Measurements from ENCODE around the gene GRID1. TPM values are rescaled to one million over a fixed set of nuclear protein-coding genes. Genes with fewer than 3 reads are reported as not detected.

GRID1 gene
- total RNA-seq, 3 donors from 2014 or later = 2.3 to 8.5 (median 5.9) TPM

GRCh38 chr10:86218842-86219241, 147.8 kb downstream of the GRID1 start:
- Histone ChIP-seq H3K9me3 (no peaks in the 10 kb centered on the region), H3K36me3 (no peaks in the 10 kb centered on the region), H3K4me3 (no peak overlapping the region), H3K27ac (no peak overlapping the region), H3K27me3 (no peaks in the 10 kb centered on the region), H3K4me1 (no peaks in the 10 kb centered on the region)
- TF ChIP-seq, protein P1, sequence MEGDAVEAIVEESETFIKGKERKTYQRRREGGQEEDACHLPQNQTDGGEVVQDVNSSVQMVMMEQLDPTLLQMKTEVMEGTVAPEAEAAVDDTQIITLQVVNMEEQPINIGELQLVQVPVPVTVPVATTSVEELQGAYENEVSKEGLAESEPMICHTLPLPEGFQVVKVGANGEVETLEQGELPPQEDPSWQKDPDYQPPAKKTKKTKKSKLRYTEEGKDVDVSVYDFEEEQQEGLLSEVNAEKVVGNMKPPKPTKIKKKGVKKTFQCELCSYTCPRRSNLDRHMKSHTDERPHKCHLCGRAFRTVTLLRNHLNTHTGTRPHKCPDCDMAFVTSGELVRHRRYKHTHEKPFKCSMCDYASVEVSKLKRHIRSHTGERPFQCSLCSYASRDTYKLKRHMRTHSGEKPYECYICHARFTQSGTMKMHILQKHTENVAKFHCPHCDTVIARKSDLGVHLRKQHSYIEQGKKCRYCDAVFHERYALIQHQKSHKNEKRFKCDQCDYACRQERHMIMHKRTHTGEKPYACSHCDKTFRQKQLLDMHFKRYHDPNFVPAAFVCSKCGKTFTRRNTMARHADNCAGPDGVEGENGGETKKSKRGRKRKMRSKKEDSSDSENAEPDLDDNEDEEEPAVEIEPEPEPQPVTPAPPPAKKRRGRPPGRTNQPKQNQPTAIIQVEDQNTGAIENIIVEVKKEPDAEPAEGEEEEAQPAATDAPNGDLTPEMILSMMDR (IDR thresholded peaks at IDR 0.05) = no peak
- TF ChIP-seq POLR2AphosphoS5 (IDR thresholded peaks at IDR 0.05) = no peak
- TF ChIP-seq POLR2A (IDR thresholded peaks at IDR 0.05) = no peak
- DNase-seq (ENCODE audit: low spot score in 2 of 2) = no peak
- intact Hi-C loops (cut with DNase I; ENCODE audit: low total_unique reads) = no loop called here

DNA sequence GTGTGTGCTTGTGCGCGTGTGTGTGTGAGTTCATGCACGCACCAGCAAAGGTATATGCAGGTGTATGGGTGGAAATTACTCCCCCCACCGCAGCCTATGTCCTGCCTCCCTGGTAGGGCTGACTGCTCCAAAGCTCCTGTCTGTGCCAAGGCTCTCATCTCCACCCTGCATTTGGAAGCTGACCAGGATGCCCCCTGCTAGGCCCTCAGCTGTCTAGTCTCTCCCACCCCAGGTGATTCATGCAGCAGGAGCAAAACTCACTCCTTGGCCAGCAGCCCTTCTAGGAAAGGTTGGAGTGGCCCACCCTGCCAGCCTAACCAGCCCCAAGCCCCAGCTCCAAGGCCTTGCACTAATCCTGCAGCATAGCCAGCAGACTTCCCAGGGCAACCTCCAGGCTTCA, 148.4 kb downstream of the GRID1 start:
- Histone ChIP-seq H3K9me3 (no peaks in the 10 kb centered on the region), H3K4me1 (no peaks in the 10 kb centered on the region), H3K27me3 (no peaks in the 10 kb centered on the region), H3K27ac (no peak overlapping the region), H3K36me3 (no peaks in the 10 kb centered on the region), H3K4me3 (no peak overlapping the region)
- DNase-seq (ENCODE audit: low spot score in 2 of 2) = no peak
- TF ChIP-seq, protein P1 (IDR thresholded peaks at IDR 0.05) = no peak
- TF ChIP-seq POLR2A (IDR thresholded peaks at IDR 0.05) = no peak
- intact Hi-C loops (cut with DNase I; ENCODE audit: low total_unique reads) = no loop called here

DNA sequence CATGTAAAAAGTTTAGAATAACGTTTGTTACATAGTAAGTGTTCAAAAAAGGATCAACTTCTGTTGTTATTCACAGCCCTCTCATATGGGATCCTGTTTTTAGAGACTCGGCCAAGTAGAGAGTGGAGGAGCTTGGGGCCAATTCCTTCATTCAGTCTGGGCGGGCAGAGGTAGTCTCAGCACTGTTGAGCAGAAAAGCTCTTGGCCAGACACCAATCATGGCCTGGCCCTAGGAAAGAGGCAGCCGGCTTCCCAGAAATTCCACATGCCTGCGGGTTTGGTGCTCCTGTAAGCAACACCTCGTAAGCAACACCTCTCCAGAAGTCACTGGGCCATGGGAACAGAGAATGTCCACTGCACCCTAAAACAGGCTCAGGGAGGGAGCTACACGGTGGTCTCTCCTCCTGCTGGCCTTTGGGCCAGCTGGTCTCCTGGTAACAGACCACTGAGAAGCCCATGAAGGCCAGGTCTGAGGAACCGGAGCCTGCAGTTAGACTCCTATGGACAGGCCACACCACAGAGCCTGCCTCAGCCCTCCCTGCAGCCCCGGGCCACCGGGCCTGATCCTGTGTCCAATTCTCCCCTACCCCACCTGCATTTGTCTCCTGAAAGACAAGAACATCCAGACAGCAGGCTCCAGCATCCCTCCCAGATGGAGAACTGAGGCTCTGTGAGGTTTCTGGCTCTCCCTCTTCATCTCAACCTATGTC, 149.1 kb downstream of the GRID1 start:
- no peak overlapping the region for H3K27ac ChIP-seq
- H3K4me1 ChIP-seq = no peaks in the 10 kb centered on the region
- no peak for TF ChIP-seq POLR2A (IDR thresholded peaks at IDR 0.05)
- TF ChIP-seq, protein P1 (IDR thresholded peaks at IDR 0.05) = no peak
- TF ChIP-seq POLR2AphosphoS5 (IDR thresholded peaks at IDR 0.05) = no peak
- H3K9me3 ChIP-seq = no peaks in the 10 kb centered on the region
- intact Hi-C loops (cut with DNase I; ENCODE audit: low total_unique reads) = no loop called here
- H3K36me3 ChIP-seq = no peaks in the 10 kb centered on the region
- no peaks in the 10 kb centered on the region for H3K27me3 ChIP-seq
- no peak overlapping the region for H3K4me3 ChIP-seq
- DNase-seq (ENCODE audit: low spot score in 2 of 2) = peak in 1 of 2 donors; percentile 22

GRCh38 chr10:86216886-86217285, 149.7 kb downstream of the GRID1 start:
- TF ChIP-seq POLR2AphosphoS5 (IDR thresholded peaks at IDR 0.05) (no peak), POLR2A (IDR thresholded peaks at IDR 0.05) (no peak)
- TF ChIP-seq, protein P1 (IDR thresholded peaks at IDR 0.05) = no peak
- intact Hi-C loops (cut with DNase I; ENCODE audit: low total_unique reads) = no loop called here
- DNase-seq (ENCODE audit: low spot score in 2 of 2) = no peak
- H3K4me1 ChIP-seq = no peaks in the 10 kb centered on the region
- no peak overlapping the region for H3K4me3 ChIP-seq
- no peaks in the 10 kb centered on the region for H3K36me3 ChIP-seq
- no peaks in the 10 kb centered on the region for H3K9me3 ChIP-seq
- no peak overlapping the region for H3K27ac ChIP-seq
- no peaks in the 10 kb centered on the region for H3K27me3 ChIP-seq

- DNase-seq (ENCODE audit: low spot score in 2 of 2) = no peak
- H3K27me3 ChIP-seq = no peaks in the 10 kb centered on the region
- no peaks in the 10 kb centered on the region for H3K9me3 ChIP-seq
- H3K4me1 ChIP-seq = no peaks in the 10 kb centered on the region
- H3K36me3 ChIP-seq = no peaks in the 10 kb centered on the region
- TF ChIP-seq, protein P1 (IDR thresholded peaks at IDR 0.05) = no peak
- TF ChIP-seq POLR2AphosphoS5 (IDR thresholded peaks at IDR 0.05) (no peak), POLR2A (IDR thresholded peaks at IDR 0.05) (no peak)
- intact Hi-C loops (cut with DNase I; ENCODE audit: low total_unique reads) = no loop called here
- H3K4me3 ChIP-seq = no peak overlapping the region
- H3K27ac ChIP-seq = no peak overlapping the region
Measured at GRCh38 chr10:86215712-86216111, 150.9 kb downstream of the GRID1 start.

All from breast epithelium (tissue), 4 donors.